Measurements from ENCODE around the gene GALR3.
"Not testable (repeated sequence)": the region's sequence is repeated elsewhere in the genome, so short reads cannot be mapped to it uniquely, and the experiment has no call there.

Gene GALR3, protein sequence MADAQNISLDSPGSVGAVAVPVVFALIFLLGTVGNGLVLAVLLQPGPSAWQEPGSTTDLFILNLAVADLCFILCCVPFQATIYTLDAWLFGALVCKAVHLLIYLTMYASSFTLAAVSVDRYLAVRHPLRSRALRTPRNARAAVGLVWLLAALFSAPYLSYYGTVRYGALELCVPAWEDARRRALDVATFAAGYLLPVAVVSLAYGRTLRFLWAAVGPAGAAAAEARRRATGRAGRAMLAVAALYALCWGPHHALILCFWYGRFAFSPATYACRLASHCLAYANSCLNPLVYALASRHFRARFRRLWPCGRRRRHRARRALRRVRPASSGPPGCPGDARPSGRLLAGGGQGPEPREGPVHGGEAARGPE

DNA sequence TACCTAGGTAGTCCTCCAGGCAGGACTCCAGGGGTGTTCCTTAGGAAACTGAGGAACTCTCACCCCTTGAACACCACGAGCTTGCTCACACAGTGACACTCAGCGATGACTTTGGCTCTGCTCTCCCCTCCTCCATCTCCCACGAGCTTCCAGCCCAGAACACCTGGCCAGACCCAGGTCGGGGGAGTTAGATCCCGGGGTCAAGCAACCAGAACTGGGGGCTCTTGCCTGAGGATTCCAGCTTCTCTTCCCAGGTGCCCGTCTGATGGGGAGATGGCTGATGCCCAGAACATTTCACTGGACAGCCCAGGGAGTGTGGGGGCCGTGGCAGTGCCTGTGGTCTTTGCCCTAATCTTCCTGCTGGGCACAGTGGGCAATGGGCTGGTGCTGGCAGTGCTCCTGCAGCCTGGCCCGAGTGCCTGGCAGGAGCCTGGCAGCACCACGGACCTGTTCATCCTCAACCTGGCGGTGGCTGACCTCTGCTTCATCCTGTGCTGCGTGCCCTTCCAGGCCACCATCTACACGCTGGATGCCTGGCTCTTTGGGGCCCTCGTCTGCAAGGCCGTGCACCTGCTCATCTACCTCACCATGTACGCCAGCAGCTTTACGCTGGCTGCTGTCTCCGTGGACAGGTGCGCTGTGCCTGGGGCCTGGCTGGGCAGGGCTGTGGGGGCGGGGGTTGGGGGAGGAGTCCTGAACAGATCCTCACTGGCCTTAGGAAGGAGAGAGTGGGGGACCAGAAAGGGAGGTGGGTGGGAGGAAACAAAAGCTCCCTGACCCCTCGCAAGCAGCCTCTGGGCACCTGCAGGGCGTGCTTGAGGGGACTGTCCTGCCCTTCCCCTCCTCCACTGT lies at the start of gene GALR3:
Gene GALR3, plus strand, starts transcription at position 249 of the 852 bp plus-strand sequence. Its CDS starts 25 bp downstream, at position 274.
- no peak for DNase-seq (ENCODE audit: low spot score)

DNA sequence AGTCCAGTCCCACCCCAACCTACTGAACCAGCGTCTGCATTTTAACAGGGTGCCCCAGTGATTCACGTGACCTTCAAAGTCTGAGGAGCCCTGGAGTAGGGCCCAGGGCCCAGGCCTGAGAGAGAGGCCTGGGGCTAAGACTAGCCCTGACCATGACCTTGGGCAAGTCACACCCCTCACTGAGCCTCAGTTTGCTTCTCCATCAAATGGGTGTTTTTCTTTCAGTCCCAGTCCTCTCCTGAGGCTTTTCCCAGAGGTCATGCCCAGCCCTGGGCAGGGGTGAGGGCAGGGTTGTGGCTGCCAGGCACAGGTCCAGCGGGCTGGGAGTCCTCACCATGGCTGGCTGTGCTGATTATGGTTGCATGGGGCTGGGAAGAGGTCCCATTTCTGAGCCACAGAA lies 48.5 kb upstream of the GALR3 start:
- no peak for DNase-seq (ENCODE audit: low spot score)

DNA sequence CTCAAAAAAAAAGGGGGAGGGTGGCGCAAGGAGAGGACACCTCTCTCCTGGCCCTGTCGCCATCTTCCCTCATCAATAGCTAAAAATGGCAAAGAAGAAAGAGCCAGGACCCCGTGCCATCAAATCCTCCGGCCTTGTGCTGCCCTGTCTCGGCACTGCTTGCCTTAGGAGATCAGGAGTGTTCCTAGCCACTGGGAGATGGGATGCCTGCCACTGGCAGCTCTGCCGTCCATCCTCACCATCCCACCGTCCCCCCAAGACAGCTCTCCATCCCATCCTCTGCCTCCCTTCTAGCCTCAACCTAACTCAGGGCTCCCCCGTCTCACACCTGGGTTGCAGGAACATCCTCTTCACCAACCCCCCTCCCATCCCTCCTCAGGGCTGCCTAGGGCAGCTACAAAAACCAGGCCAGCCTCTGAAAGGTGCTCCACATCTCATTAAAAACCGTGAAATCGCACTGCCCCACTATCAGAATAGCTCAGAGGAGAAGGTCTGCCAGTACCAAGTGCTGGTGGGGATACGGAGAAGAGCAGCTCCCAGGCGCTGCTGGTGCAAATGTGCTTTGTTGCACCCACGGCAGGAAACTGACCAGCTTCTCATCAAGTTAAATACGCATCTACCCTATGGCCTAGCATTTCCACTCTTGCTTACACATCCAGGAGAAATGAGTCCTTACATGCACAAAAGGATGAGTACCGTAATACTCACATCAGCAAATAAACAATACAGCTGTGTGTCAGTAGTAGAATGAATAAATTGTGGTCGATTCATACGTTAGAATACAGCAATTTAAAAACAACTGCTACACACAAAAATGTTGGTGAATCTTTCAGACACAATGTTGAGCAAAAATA lies 47.2 kb upstream of the GALR3 start:
- DNase-seq (ENCODE audit: low spot score), result peak; percentile 43

DNA sequence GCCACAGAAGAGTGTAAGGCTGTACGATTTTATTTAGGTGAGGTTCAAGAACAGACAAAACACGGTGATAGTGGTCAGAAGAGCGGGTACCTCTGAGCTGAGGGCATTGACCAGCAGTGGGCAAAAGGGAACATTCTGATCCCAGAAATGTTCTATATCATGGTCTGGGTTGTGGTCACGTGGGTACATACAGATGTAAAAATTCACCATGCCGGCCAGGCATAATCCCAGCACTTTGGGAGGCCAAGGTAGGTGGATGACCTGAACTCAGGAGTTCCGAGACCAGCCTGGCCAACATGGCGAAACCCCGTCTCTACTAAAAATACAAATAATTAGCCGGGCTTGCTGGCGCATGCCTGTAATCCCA lies 46.6 kb upstream of the GALR3 start:
- no peak for DNase-seq (ENCODE audit: low spot score)

DNA sequence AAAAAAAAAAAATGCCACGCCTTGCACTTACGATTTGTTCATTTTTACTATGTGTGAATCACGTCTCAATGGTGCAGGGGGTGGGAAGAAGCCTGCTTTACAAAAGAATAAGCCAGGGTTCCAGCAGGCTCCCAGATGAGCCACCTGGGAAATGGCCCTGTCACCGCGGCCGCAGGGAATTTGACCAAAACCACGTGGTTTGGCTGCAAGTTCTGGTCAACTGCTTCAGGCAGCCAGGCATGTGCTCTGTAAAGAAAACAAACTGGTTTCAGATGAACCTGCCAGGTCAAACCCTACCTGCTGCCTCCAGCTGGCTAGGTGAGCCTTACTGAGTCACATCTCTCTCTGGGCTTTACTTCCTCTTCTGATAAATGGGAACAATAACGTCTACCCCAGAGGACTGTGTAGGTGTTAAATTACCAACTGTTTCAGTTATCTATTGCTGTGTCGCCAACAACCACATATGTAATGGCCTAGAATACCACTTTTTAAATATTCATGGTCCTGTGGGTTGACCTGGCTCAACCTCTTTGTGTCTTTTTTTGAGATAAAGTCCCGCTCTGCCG lies 46.0 kb upstream of the GALR3 start:
- peak; percentile 85 for DNase-seq (ENCODE audit: low spot score)

DNA sequence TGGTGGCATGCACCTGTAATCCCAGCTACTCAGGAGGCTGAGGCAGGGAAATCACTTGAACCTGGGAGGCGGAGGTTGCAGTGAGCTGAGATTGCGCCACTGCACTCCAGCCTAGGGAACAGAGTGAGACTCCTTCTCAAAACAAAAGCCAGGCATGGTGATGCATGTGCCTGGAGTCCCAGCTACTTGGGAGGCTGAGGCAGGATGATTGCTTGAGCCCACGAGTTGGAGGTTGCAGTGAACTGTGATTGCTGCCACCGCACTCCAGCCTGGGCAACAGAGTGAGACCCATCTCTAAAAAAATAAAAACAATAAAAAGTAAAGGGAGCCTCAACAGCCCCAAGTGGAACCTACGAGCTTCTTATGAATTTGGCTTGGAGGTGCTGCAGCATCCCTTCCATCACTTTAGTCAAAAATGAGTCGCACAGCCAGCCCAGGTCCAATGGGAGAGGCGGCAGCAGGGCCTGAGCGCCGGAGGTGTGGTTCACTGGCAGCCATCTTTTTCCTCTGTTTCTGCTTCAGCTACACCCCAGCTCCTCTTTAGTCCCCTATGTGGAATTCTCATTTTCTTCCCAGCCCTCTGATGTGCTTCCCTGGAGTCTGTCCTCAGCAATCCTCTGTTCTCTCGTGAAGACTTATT lies 44.7 kb upstream of the GALR3 start:
- DNase-seq (ENCODE audit: low spot score), result no peak

DNA sequence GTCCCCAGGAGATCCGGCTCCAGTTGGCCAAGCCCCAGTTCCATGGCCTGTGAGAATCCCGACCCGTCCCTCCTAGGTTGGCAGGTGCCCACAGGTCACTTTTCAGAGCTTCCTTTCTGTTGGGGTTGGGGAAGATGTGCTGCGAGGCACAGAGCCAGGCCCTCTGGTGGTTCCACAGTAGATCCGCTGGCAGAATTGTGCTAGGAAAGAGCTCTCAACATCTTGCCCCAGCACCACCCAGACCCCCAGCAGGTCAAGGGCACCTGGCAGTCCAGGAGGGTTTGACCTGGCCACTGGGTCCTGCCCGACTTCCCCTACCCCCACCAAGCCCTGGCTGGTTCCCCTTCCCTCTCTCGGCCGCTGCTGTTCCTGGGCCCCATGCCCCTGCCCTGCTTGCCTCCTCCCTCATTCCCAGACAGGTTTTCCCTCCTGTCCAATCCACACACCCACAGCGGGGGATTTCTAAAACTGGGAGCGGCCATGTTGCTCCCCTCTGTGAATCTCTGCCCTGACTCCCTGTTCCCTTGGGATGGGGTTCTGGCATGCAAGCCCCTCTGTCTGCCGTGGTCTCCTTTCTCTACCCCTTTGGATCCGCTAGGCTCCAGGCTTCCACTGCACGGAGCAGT lies 41.6 kb upstream of the GALR3 start:
- no peak for DNase-seq (ENCODE audit: low spot score)

DNA sequence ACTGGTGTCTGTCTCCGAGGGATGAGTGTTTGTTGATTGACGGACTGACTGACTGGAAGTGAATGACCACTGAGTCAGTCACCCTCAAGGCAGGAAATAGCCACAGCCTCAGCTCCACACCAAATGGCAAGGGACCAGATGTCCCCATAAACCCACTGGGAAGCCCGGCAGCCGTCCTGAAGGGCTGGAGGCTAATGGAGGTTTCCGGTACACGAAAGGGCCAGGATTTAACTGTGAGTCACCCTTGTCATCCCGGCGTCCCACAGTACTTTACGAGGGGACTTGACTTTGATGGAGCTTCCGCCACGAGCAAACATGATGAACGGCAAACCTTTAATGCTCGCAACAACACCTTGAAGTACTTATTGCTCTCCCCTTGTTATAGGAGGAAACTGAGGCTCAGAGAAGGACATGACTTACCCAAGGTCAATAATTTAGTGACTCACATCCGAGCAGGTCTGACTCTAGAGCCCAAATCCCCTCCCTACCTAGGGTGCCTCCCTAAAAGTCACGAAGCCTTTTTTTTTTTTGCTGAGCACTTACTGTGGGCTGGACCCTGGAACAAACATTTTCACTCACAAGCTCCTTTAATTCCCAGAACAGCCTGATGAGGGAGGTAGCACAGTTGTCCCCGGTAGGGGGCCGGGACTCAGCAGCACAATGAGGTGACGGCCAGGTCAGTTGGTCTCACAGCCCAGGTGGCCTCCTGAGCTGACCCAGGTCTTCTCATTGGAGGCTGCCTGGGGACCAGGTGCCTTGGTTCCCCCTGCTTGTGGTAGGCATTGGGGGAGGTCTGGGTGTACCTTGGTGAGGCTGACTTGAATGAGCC lies 40.6 kb upstream of the GALR3 start:
- peak; percentile 74 for DNase-seq (ENCODE audit: low spot score)

DNA sequence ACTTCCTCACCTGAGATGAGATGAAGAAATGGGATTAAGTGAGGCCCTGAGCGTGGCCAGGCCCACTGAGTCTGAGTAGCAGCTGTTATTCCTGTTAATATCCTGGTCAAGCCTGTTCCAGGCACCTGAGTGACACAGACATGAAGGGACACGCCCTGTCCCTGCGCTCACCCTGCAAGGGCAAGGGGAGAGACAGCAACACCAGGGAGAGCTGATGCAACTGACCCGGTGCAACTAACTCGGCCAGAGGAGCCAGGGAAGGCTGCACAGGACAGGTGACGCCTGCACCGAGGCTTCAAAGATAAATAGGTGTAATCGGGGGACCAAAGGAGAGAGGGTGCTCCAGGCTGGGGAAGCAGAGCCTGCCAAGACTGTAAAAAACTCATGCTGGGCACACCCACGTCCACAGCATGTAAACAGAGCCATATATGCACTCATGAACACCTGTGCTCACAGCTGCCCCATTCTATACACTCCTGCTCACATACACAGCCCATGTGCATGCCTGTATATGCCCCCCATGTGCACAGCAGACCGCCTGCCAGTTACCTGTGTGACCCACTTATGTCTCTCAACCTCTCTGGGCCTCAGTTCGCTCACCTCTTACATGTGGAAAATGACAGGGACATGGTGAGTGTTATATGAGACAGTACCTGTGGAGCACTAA lies 38.2 kb upstream of the GALR3 start:
- no peak for DNase-seq (ENCODE audit: low spot score)

DNA sequence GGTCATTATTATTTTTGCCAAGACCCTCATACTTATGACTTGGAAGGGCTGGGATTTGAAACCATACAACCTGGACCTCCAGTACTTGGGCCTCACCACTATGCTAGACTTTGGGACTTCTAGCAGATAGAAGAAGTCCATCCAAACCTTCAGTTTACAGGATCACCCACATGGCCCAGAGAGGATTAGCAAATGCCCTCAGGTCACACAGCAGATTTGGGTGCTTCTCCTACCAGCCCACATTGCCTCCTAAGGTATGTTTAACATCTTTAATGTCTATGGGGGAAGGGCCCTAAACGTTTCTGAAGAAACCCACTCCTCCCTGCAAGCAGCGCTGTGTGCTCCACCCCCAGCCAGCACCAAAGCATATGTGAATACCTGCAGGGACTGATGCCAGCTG lies 32.9 kb upstream of the GALR3 start:
- DNase-seq (ENCODE audit: low spot score), result no peak

DNA sequence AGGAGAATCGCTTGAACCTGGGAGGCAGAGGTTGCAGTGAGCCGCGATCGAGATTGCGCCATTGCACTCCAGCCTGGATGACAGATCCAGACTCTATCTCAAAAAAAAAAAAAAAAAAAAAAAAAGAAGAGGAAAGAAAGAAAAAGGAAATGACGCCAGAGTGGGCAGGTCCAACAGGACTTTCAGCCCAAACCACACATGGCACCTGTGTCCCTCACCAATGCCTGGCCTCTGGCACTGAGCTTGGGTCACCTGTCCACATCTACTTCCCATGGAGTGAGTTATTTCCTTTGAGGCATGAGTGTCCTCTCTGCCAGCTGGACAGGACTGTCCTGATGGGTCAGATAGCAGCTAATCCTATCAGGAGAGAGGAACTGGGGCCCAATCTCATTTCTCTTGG lies 30.7 kb upstream of the GALR3 start:
- no peak for DNase-seq (ENCODE audit: low spot score)

DNA sequence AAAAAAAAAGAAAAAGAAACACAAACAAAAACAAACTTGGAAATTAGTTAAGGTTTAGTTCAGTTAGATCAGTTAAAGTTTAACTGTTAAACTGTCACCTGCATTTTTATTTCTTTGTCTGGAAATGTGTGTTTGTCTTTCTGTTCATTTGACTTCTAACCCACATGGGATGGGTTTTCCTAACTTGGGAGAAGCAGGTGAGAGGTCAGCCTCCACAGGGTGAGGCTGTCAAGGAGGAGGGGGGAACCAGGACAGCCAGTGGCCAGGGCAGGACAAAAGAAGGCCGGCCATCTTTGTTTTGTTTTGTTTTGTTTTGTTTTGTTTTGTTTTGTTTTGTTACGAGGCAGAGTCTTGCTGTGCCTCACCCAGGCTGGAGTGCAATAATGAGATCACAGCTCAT lies 28.8 kb upstream of the GALR3 start:
- no peak for DNase-seq (ENCODE audit: low spot score)

DNA sequence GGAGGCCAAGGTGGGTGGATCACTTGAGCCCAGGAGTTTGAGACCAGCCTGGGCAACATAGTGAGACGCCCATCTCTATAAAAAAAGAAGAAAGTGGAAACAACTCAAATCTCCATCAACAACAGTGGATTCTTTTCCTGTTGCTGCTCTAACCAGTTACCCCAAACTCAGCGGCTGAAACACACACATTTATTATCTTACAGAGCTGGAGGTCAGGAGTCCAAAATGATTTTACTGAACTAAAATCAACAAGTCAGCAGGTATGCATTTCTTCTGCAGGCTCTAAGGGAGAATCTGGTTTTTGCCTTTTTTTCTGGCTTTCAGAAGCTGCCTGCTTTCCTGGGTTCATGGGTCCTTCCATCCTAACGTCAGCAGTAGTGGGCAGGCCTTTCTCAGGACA lies 27.1 kb upstream of the GALR3 start:
- DNase-seq (ENCODE audit: low spot score), result no peak

DNA sequence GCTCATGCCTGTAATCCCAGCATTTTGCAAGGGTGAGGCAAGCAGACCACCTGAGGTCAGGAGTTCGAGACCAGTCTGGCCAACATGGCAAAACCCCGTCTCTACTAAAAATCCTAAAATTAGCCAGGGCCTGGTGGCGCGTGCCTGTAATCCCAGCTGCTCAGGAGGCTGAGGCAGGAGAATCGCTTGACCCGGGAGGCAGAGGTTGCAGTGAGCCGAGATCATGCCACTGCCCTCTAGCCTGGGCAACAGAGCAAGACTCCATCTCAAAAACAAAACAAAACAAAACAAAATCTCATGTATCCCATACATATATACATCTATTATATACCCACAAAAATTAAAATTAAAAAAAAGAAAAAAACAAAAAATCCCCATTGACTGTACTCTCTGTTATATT lies 25.9 kb upstream of the GALR3 start:
- not testable (repeated sequence) for DNase-seq (ENCODE audit: low spot score)

DNA sequence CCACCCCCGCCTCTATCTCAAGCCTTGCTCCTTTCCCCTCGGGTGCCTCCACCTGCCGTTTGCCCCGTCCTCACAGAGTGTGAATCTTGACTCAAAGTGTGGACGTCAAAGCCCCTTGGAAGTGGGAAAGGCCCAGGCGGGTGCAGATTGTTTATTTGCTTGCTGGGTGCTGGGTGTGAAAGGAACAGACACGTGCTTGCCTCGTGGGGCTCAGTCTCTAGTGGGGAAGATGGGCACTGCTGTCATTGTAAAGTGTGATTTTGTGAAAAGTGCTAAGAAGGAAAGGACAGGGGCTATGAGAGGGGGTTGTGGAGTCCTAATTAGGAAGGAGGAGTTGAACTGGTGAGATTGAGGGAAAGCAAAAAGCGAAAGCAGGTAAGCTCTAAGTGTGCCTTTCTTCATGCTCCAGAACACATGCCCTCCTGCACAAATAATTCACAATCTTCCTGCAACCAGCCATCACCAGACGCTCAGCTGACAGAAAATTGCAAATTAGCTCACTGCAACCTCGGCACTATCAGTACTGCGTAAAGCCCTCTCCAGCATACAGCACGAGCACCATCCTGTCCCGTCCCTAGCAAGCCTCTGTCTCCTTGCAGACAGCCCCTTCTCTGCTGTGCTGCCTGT lies 25.2 kb upstream of the GALR3 start:
- DNase-seq (ENCODE audit: low spot score), result no peak

DNA sequence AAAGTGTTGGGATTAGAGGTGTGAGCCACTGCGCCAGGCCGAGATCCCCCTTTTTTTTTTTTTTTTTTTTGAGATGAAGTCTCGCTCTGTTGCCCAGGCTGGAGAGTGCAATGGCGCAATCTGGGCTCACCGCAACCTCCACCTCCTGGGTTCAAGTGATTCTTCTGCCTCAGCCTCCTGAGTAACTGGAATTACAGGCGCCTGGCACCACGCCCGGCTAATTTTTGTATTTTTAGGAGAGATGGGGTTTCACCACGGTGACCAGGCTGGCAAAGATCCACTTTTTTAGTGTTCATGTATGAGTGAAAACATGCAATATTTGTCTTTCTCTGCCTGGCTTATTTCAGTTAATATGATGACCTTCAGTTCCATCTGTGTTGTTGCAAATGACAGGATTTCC lies 23.2 kb upstream of the GALR3 start:
- DNase-seq (ENCODE audit: low spot score), result not testable (repeated sequence)

DNA sequence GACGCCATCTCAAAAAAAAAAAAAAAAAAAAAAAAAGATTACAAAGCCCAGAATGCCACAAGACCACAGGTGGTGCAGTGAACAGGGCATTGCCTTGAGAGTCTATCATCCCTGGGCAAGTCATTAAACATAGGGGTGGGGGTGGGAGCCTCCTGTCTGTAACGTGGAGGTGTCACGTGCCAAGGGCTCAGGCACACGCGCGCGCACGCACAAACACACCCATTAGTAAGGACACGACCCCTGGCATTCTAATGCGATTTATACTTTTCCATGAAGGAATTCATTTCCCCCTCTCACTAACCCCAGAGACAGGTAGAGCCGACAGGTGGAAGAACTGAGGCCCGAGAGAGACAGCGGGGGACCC lies 21.3 kb upstream of the GALR3 start:
- DNase-seq (ENCODE audit: low spot score), result peak; percentile 2

DNA sequence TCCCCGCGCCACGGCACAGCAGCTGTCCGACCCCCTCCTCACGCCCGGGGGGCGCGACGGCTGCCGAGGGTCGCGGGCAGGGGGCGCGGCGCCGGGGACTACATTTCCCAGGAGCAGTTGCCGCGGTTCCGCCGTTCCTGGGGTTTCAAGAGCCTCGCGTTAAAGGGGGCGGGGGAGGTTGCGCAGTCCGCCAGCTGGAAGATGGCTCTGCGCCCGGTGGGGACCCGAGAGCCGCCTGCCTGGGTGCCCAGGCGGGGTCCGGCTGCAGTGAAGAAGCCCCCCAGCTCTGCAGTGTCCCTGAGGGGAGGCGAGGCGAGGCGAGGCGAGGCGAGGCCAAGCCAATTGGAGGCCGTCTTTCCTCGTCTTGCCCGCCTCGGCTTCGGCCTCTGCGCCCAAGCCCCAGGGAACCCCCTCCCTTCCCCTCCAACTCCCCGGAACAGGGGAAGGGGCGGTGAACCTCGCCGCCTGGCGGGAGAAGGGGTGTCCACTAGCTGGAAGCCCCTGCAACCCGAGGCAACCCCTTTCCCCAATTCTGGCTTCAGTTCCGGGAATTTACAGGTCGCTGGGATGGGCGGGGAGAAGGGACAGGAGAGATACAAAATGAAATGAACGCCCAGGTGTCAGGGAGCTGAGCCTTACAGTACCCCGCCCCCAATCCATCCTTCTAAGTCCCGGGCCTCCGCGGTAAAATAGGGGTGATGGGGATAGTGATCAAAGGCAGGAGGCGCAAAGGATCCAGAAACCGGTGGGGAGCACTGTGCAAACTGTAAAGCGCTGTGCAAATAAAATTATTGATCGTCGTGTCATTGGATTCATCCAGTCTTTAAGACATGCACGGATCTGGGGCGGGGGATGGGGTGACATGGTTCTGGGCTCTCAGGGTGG lies 20.6 kb upstream of the GALR3 start:
- peak; percentile 56 for DNase-seq (ENCODE audit: low spot score)

Measured in AG08395 (cell line).